ENCODE data around the gene KLHDC10. TPM values are rescaled to one million over a fixed set of nuclear protein-coding genes. Genes with fewer than 3 reads are reported as not detected.

KLHDC10 gene
- total and polyA plus RNA-seq, 2 donors (not counting 1 experiment from before 2014, with no cell fraction given), result 28.5 to 29.1 TPM

- Histone ChIP-seq H3K9me3 (ENCODE audit: control insufficient read depth, insufficient read depth, low read depth, low read length) (no peaks in the 10 kb centered on the region), H4K20me1 (ENCODE audit: control insufficient read depth, extremely low read depth, insufficient read depth, low read length) (no peaks in the 10 kb centered on the region), H3K4me1 (ENCODE audit: control insufficient read depth, extremely low read depth, insufficient read depth, low read length) (peaks cover 6% of the 10 kb centered on the region), H3K4me2 (ENCODE audit: extremely low read depth, insufficient read depth, low read length) (peak overlapping the region; percentile 73), H3K27me3 (ENCODE audit: control insufficient read depth, insufficient read depth, low read length) (no peaks in the 10 kb centered on the region), H3K9ac (ENCODE audit: insufficient read depth, low read length) (peak overlapping the region; percentile 76), H2AFZ (ENCODE audit: low read length) (peak overlapping the region; percentile 77), H3K36me3 (ENCODE audit: control insufficient read depth, insufficient read depth, low read length) (no peaks in the 10 kb centered on the region), H3K4me3 (replicated peaks in 1 of 4; ENCODE audit: control extremely low read depth in 1 of 4, insufficient read depth in 1 of 4, low read depth in 3 of 4, low read length in 4 of 4) (peak overlapping the region; percentile 22 to 54 (median 42)), H3K79me2 (ENCODE audit: control insufficient read depth, insufficient read depth, low read length) (no peaks in the 10 kb centered on the region), H3K27ac (ENCODE audit: insufficient read depth, low read length) (peak overlapping the region; percentile 82)
- no peak for TF ChIP-seq EZH2 (IDR thresholded peaks at IDR 0.05; ENCODE audit: low read length, missing control alignments)
- DNase-seq (ENCODE audit: low read depth in 2 of 2), result peak; percentile 81 to 84
These were observed 71.0 kb downstream of the KLHDC10 start for GRCh38 chr7:130141161-130141883.

- peak overlapping the region; percentile 77 for H2AFZ ChIP-seq (ENCODE audit: low read length)
- peak overlapping the region; percentile 73 for H3K4me2 ChIP-seq (ENCODE audit: extremely low read depth, insufficient read depth, low read length)
- no peaks in the 10 kb centered on the region for H3K9me3 ChIP-seq (ENCODE audit: control insufficient read depth, insufficient read depth, low read depth, low read length)
- TF ChIP-seq CTCF (conservative IDR thresholded peaks at IDR 0.05 in 1 of 2, IDR thresholded peaks at IDR 0.05 in 1 of 2; ENCODE audit: low read depth in 1 of 2, low read length in 2 of 2), result no peak
- no peak for TF ChIP-seq EZH2 (IDR thresholded peaks at IDR 0.05; ENCODE audit: low read length, missing control alignments)
- H3K4me3 ChIP-seq (replicated peaks in 1 of 4; ENCODE audit: control extremely low read depth in 1 of 4, insufficient read depth in 1 of 4, low read depth in 3 of 4, low read length in 4 of 4), result peak overlapping the region; percentile 22 to 54 (median 42)
- H3K27me3 ChIP-seq (ENCODE audit: control insufficient read depth, insufficient read depth, low read length), result no peaks in the 10 kb centered on the region
- H3K27ac ChIP-seq (ENCODE audit: insufficient read depth, low read length), result peak overlapping the region; percentile 82
- peaks cover 6% of the 10 kb centered on the region for H3K4me1 ChIP-seq (ENCODE audit: control insufficient read depth, extremely low read depth, insufficient read depth, low read length)
- peak overlapping the region; percentile 76 for H3K9ac ChIP-seq (ENCODE audit: insufficient read depth, low read length)
- DNase-seq (ENCODE audit: low read depth in 2 of 2), result no peak
- no peaks in the 10 kb centered on the region for H3K79me2 ChIP-seq (ENCODE audit: control insufficient read depth, insufficient read depth, low read length)
- H3K36me3 ChIP-seq (ENCODE audit: control insufficient read depth, insufficient read depth, low read length), result no peaks in the 10 kb centered on the region
- H4K20me1 ChIP-seq (ENCODE audit: control insufficient read depth, extremely low read depth, insufficient read depth, low read length), result no peaks in the 10 kb centered on the region
These were observed 71.7 kb downstream of the KLHDC10 start for GRCh38 chr7:130141884-130142653.

GRCh38 chr7:130142654-130143333 lies 72.5 kb downstream of the KLHDC10 start:
- no peaks in the 10 kb centered on the region for H4K20me1 ChIP-seq (ENCODE audit: control insufficient read depth, extremely low read depth, insufficient read depth, low read length)

More at GRCh38 chr7:130142654-130143333, 72.5 kb downstream of the KLHDC10 start:
- Histone ChIP-seq H3K9ac (ENCODE audit: insufficient read depth, low read length) (no peak overlapping the region), H3K4me2 (ENCODE audit: extremely low read depth, insufficient read depth, low read length) (no peak overlapping the region), H3K27ac (ENCODE audit: insufficient read depth, low read length) (no peak overlapping the region), H3K27me3 (ENCODE audit: control insufficient read depth, insufficient read depth, low read length) (no peaks in the 10 kb centered on the region), H3K9me3 (ENCODE audit: control insufficient read depth, insufficient read depth, low read depth, low read length) (no peaks in the 10 kb centered on the region), H3K79me2 (ENCODE audit: control insufficient read depth, insufficient read depth, low read length) (no peaks in the 10 kb centered on the region), H3K4me1 (ENCODE audit: control insufficient read depth, extremely low read depth, insufficient read depth, low read length) (peaks cover 6% of the 10 kb centered on the region), H3K36me3 (ENCODE audit: control insufficient read depth, insufficient read depth, low read length) (no peaks in the 10 kb centered on the region), H3K4me3 (replicated peaks in 1 of 4; ENCODE audit: control extremely low read depth in 1 of 4, insufficient read depth in 1 of 4, low read depth in 3 of 4, low read length in 4 of 4) (no peak overlapping the region), H2AFZ (ENCODE audit: low read length) (no peak overlapping the region)
- no peak for DNase-seq (ENCODE audit: low read depth in 2 of 2)
- TF ChIP-seq EZH2 (IDR thresholded peaks at IDR 0.05; ENCODE audit: low read length, missing control alignments) (no peak), CTCF (conservative IDR thresholded peaks at IDR 0.05 in 1 of 2, IDR thresholded peaks at IDR 0.05 in 1 of 2; ENCODE audit: low read depth in 1 of 2, low read length in 2 of 2) (no peak)
